Breast epithelium (tissue), 4 donors: Measurements from ENCODE around the gene CREG1. TPM values are rescaled to one million over a fixed set of nuclear protein-coding genes. Genes with fewer than 3 reads are reported as not detected.
A peak's percentile ranks its signal among the peaks of the same experiment; 100 is the strongest.

Experiments used
- DNase-seq, 2 donors: peaks; one replicate each; pipeline ENCODE4 v3.0.0-alpha.2; 2019; ENCODE audit warnings: low spot score in 2 of 2
- H3K27ac ChIP-seq, 2 donors: fragments of 200-600 bp; sonication (generic) in 1 of 2; one replicate each; pipeline ENCODE4 v1.5.1; 2016 to 2019; ENCODE audit warnings: mild to moderate bottlenecking in 1 of 2
- H3K27me3 ChIP-seq, 2 donors: fragments of 200-600 bp; sonication (generic) in 1 of 2; one replicate each; pipeline versions ENCODE4 v1.5.1 to v1.6.0; 2017 to 2019; ENCODE audit warnings: control low read depth in 1 of 2, mild to moderate bottlenecking in 1 of 2
- H3K36me3 ChIP-seq: fragments of 200-600 bp; one replicate; pipeline ENCODE4 v1.5.1; 2019
- H3K4me1 ChIP-seq, 2 donors: fragments of 200-600 bp; sonication (generic); one replicate each; pipeline ENCODE4 v1.5.1; 2016 to 2019; ENCODE audit warnings: control low read depth in 1 of 2
- H3K4me3 ChIP-seq, 3 donors: fragments of 200-600 bp; sonication (generic); 1 replicate in 2 of 3; 2 replicates in 1 of 3; pipeline ENCODE4 v1.5.1; 2016 to 2019; ENCODE audit warnings: mild to moderate bottlenecking in 3 of 3, moderate library complexity in 2 of 3
- H3K9me3 ChIP-seq, 2 donors: fragments of 200-600 bp; sonication (generic) in 1 of 2; one replicate each; pipeline ENCODE4 v1.5.1; 2016 to 2019; ENCODE audit warnings: control low read depth in 1 of 2
- CTCF ChIP-seq, 3 donors: fragments of 450-650 bp; IDR thresholded peaks; one replicate each; pipeline ENCODE4 v1.5.1; 2016 to 2017; ENCODE audit warnings: antibody characterized with exemption in 3 of 3, mild to moderate bottlenecking in 3 of 3, moderate library complexity in 3 of 3
- POLR2A ChIP-seq: fragments of 450-650 bp; IDR thresholded peaks from one replicate; pipeline ENCODE4 v1.6.1; 2016; ENCODE audit warnings: antibody characterized with exemption, mild to moderate bottlenecking, moderate library complexity
- POLR2AphosphoS5 ChIP-seq, 3 donors: sonication (generic); formaldehyde crosslinking; IDR thresholded peaks; one replicate each; pipeline ENCODE4 v1.6.1; 2017; ENCODE audit warnings: antibody characterized with exemption in 3 of 3
- intact Hi-C: fragments of 100-400 bp; cut with DNase I; formaldehyde crosslinking; loops from one replicate; pipeline ENCODE4 v1.15.1; 2023; ENCODE audit warnings: low total_unique reads
- total RNA-seq, 3 donors: library from RNA; depleted of rRNA; stranded (reverse); fragments of >200 nt; gene quantifications; one replicate each; pipeline ENCODE4 v1.1.0, GENCODE V29; 2016

The CREG1 gene
- total RNA-seq, 3 donors from 2014 or later: 156 to 444 (median 190) TPM

GRCh38 chr1:167546935-167547334, 6.6 kb downstream of the CREG1 start:
- Histone ChIP-seq H3K4me1 (no peaks in the 10 kb centered on the region), H3K4me3 (no peak overlapping the region), H3K36me3 (no peaks in the 10 kb centered on the region), H3K27me3 (no peaks in the 10 kb centered on the region), H3K27ac (no peak overlapping the region), H3K9me3 (no peaks in the 10 kb centered on the region)
- DNase-seq: no peak
- no peak for TF ChIP-seq POLR2AphosphoS5 (IDR thresholded peaks at IDR 0.05)
- TF ChIP-seq POLR2A: no peak
- TF ChIP-seq CTCF (IDR thresholded peaks at IDR 0.05): no peak
- intact Hi-C loops: no loop called here

DNA sequence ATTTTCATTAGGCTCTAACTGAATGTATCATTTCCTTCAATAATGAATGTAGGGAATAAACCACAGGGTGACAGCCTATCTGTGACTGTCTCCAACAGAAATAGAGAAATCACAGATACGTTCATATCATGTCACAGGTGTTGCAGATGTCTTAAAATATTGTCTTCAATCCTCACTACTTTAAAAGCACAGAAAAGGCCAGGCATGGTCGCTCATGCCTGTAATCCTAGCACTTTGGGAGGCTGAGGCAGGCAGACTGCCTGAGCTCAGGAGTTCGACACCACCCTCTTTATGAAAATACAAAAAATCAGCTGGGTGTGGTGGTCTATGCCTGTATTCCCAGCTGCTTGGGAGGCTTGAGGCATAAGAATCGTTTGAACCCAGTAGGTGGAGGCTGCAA, 8.2 kb downstream of the CREG1 start:
- no peak for DNase-seq
- intact Hi-C loops: no loop called here
- Histone ChIP-seq H3K9me3 (no peaks in the 10 kb centered on the region), H3K4me1 (no peaks in the 10 kb centered on the region), H3K27me3 (no peaks in the 10 kb centered on the region), H3K27ac (peak overlapping the region in 1 of 2 donors; percentile 46), H3K4me3 (no peak overlapping the region), H3K36me3 (no peaks in the 10 kb centered on the region)
- TF ChIP-seq POLR2A: no peak
- no peak for TF ChIP-seq POLR2AphosphoS5 (IDR thresholded peaks at IDR 0.05)
- no peak for TF ChIP-seq CTCF (IDR thresholded peaks at IDR 0.05)

DNA sequence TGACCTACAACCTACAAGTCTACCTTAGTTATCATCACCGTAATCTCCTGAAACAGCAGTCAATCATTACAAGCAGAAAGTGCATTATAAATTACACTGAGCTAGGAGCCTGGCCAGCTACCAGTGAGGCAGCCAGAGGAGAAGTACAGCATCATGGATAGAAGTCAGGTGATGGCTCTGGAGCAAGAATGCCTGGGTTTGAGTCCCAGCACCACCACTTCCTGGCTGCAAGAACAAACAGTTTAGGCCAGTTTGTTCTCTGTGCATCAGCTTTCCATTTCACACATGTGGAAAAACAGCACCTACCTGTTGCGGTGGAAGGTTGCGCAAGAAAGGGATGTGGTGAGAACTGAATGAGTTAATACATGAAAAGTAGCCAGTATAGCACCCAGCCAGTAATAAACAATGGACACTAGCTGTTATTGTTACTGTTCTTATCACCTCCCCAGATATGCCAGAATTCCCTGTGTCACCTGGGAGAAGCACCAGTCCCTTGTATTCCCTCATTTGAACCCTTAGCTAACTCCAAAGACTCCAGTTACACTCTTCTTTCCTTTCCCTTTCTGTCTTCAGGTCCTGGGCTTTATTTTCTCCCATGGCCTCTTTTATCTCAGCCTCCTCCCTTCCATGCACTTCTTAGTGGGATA, 9.0 kb downstream of the CREG1 start:
- Histone ChIP-seq H3K27ac (peak overlapping the region in 1 of 2 donors; percentile 46), H3K27me3 (no peaks in the 10 kb centered on the region), H3K4me1 (no peaks in the 10 kb centered on the region), H3K9me3 (no peaks in the 10 kb centered on the region), H3K36me3 (no peaks in the 10 kb centered on the region), H3K4me3 (no peak overlapping the region)
- intact Hi-C loops: no loop called here
- peak in 1 of 2 donors; percentile 66 for DNase-seq
- peak in 1 of 3 donors; percentile 67 for TF ChIP-seq POLR2AphosphoS5 (IDR thresholded peaks at IDR 0.05)
- no peak for TF ChIP-seq CTCF (IDR thresholded peaks at IDR 0.05)

DNA sequence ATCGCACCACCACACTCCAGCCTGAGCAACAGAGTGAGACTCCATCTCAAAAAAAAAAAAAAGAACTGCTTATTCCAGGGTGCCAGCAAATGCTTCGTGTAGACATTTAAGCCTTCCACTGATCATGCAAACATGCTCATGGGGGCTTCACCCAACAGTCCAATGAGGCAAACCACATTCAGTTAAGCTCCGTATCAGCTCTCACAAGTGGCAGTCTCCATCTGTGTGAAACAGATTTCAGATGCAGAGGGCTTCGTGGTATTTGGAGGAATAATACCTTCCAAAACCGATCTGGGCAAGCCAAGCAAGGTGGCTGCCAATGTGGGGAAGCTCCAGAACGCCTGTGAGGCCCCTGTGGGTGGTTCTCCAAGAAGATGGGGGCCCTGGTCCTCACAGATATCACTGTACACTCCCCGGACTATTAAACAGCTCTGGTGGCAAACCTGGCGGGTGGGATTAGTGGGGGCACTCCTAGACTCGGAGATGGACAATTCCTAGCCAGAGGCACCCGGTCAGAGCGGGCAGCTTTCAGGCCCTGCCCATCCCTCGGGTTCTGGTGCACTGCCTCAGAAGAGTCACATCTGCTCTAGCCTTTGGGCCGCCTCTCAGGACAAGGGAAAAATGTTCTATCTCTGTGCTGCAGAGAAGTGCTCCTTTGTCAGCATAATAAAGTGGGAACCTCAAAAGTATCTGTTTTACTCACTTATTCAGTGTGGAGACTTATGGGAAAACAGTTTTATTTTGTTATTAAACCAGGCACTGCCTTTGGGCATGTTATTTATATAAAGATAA, 10.2 kb downstream of the CREG1 start:
- no peak overlapping the region for H3K4me3 ChIP-seq
- DNase-seq: no peak
- TF ChIP-seq CTCF (IDR thresholded peaks at IDR 0.05) (no peak), POLR2AphosphoS5 (IDR thresholded peaks at IDR 0.05) (no peak), POLR2A (no peak)
- H3K9me3 ChIP-seq: no peaks in the 10 kb centered on the region
- no peaks in the 10 kb centered on the region for H3K36me3 ChIP-seq
- peak overlapping the region in 1 of 2 donors; percentile 46 for H3K27ac ChIP-seq
- H3K27me3 ChIP-seq: no peaks in the 10 kb centered on the region
- H3K4me1 ChIP-seq: no peaks in the 10 kb centered on the region
- intact Hi-C loops: no loop called here
